RKO (cell line): ENCODE results near the gene ZNF423.

Source experiments
- DNase-seq: peaks from one replicate; pipeline ENCODE4 v3.0.0-alpha.2; 2016; ENCODE audit warnings: low spot score

The ZNF423 gene

GRCh38 chr16:49848530-49848929 lies 7.4 kb downstream of the ZNF423 start:
- DNase-seq: no peak

- no peak for DNase-seq
Observed at GRCh38 chr16:49846800-49847199, 9.1 kb downstream of the ZNF423 start.

GRCh38 chr16:49844359-49844758 lies 11.6 kb downstream of the ZNF423 start:
- DNase-seq: peak; percentile 51

- DNase-seq: no peak
Observed at GRCh38 chr16:49843758-49844157, 12.2 kb downstream of the ZNF423 start.

GRCh38 chr16:49842972-49843371 lies 12.9 kb downstream of the ZNF423 start:
- no peak for DNase-seq

- no peak for DNase-seq
Observed at GRCh38 chr16:49839017-49839825, 16.7 kb downstream of the ZNF423 start.

GRCh38 chr16:49838441-49839016 lies 17.4 kb downstream of the ZNF423 start:
- DNase-seq: no peak

- DNase-seq: no peak
Observed at GRCh38 chr16:49837688-49838410, 18.1 kb downstream of the ZNF423 start.

GRCh38 chr16:49836668-49837067 lies 19.2 kb downstream of the ZNF423 start:
- no peak for DNase-seq

GRCh38 chr16:49836218-49836617 lies 19.7 kb downstream of the ZNF423 start:
- DNase-seq: no peak

GRCh38 chr16:49835161-49835777 lies 20.6 kb downstream of the ZNF423 start:
- no peak for DNase-seq

GRCh38 chr16:49834531-49835151 lies 21.3 kb downstream of the ZNF423 start:
- no peak for DNase-seq

- no peak for DNase-seq
Observed at GRCh38 chr16:49833796-49834530, 21.9 kb downstream of the ZNF423 start.

- DNase-seq: no peak
Observed at GRCh38 chr16:49833085-49833484, 22.8 kb downstream of the ZNF423 start.

- no peak for DNase-seq
Observed at GRCh38 chr16:49832177-49832576, 23.7 kb downstream of the ZNF423 start.

GRCh38 chr16:49830873-49831272 lies 25.0 kb downstream of the ZNF423 start:
- no peak for DNase-seq

- DNase-seq: no peak
Observed at GRCh38 chr16:49828533-49829267, 27.2 kb downstream of the ZNF423 start.

GRCh38 chr16:49827805-49828438 lies 28.0 kb downstream of the ZNF423 start:
- DNase-seq: no peak

- DNase-seq: no peak
Observed at GRCh38 chr16:49826515-49826914, 29.4 kb downstream of the ZNF423 start.

GRCh38 chr16:49825041-49825440 lies 30.9 kb downstream of the ZNF423 start:
- DNase-seq: no peak
